Peyer's patch (tissue), 4 donors: ENCODE measurements around the gene GSKIP. TPM values are rescaled to one million over a fixed set of nuclear protein-coding genes. Genes with fewer than 3 reads are reported as not detected.

Experiments used
- DNase-seq, 3 donors: peaks; one replicate each; pipeline ENCODE4 v3.0.0-alpha.2; 2017 to 2019
- H3K27ac ChIP-seq, 4 donors: fragments of 200-600 bp; sonication (generic); one replicate each; pipeline ENCODE4 v1.5.1; 2016 to 2019
- H3K27me3 ChIP-seq, 2 donors: fragments of 200-600 bp; sonication (generic); one replicate each; pipeline ENCODE4 v1.5.1; 2019
- H3K36me3 ChIP-seq, 3 donors: fragments of 200-600 bp; sonication (generic); one replicate each; pipeline ENCODE4 v1.5.1; 2016 to 2019
- H3K4me1 ChIP-seq, 4 donors: fragments of 200-600 bp; sonication (generic); one replicate each; pipeline ENCODE4 v1.5.1; 2016 to 2019
- H3K4me3 ChIP-seq, 4 donors: fragments of 200-600 bp; sonication (generic); 1 replicate in 3 of 4; 2 replicates in 1 of 4; pipeline ENCODE4 v1.5.1; 2016 to 2019; ENCODE audit warnings: mild to moderate bottlenecking in 1 of 4
- H3K9me3 ChIP-seq, 4 donors: fragments of 200-600 bp; sonication (generic); one replicate each; pipeline ENCODE4 v1.5.1; 2016 to 2019; ENCODE audit warnings: mild to moderate bottlenecking in 1 of 4
- POLR2A ChIP-seq, 2 donors: fragments of 450-650 bp; IDR thresholded peaks; one replicate each; pipeline ENCODE4 v1.5.1; 2017; ENCODE audit warnings: antibody characterized with exemption in 2 of 2, mild to moderate bottlenecking in 2 of 2, moderate library complexity in 2 of 2
- total RNA-seq, 4 donors: library from RNA; depleted of rRNA; stranded (reverse); fragments of >200 nt; gene quantifications; one replicate each; pipeline ENCODE4 v1.1.0, GENCODE V29; 2016
- TF ChIP-seq, protein P1 (sequence below), 6 experiments: fragments of 450-650 bp in 4 of 6; fragments of 200-600 bp in 2 of 6; sonication (generic) in 1 of 6; IDR thresholded peaks; one replicate each; pipeline ENCODE4 v1.5.1; 2017 to 2019; ENCODE audit warnings: antibody characterized with exemption in 6 of 6, mild to moderate bottlenecking in 3 of 6, moderate library complexity in 1 of 6

The GSKIP gene
- total RNA-seq, 4 donors from 2014 or later = 56.8 to 140 (median 62.8) TPM

DNA sequence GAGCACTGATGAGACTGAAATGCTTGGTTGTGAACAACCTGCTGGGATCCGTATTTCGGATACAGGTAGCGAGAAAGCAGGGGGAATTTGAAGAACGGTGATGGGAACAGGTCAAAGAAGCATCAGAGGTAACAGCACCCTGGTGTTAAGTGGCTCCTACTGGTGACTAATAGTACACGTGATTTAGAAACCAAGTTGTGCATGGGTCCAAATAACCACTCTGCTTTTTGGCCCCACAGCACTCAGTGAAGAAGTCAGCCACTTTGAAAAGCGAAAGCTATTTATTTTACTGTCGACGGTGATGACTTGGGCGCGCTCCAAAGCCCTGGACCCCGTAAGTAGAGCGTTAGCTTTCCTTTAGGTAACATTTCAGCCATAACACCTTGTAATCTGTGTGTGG, 45.3 kb downstream of the GSKIP start:
- no peaks in the 10 kb centered on the region for H3K36me3 ChIP-seq
- H3K9me3 ChIP-seq = no peaks in the 10 kb centered on the region
- H3K27ac ChIP-seq = no peak overlapping the region
- no peak for TF ChIP-seq POLR2A (IDR thresholded peaks at IDR 0.05)
- TF ChIP-seq, protein P1, sequence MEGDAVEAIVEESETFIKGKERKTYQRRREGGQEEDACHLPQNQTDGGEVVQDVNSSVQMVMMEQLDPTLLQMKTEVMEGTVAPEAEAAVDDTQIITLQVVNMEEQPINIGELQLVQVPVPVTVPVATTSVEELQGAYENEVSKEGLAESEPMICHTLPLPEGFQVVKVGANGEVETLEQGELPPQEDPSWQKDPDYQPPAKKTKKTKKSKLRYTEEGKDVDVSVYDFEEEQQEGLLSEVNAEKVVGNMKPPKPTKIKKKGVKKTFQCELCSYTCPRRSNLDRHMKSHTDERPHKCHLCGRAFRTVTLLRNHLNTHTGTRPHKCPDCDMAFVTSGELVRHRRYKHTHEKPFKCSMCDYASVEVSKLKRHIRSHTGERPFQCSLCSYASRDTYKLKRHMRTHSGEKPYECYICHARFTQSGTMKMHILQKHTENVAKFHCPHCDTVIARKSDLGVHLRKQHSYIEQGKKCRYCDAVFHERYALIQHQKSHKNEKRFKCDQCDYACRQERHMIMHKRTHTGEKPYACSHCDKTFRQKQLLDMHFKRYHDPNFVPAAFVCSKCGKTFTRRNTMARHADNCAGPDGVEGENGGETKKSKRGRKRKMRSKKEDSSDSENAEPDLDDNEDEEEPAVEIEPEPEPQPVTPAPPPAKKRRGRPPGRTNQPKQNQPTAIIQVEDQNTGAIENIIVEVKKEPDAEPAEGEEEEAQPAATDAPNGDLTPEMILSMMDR (IDR thresholded peaks at IDR 0.05) = no peak
- H3K4me1 ChIP-seq = no peaks in the 10 kb centered on the region
- DNase-seq = no peak
- H3K4me3 ChIP-seq = no peak overlapping the region
- H3K27me3 ChIP-seq = no peaks in the 10 kb centered on the region

DNA sequence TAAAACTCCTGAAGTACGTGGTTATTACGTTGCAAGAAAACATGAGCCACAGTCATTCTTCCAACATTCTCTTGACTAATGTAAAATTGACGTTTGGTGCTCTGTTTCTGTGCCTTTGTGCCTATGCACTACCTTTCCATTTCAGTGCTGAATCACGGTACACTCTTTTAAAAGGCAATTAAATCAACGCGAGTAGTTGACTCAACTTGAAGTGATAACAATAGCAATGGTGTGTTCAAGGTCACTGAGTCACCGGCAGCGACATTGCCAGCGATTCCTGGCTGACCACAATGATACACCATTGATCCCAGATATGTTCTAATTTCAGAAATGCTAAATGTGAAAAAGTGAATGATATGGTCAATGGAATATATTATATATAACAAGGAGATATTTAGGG, 46.4 kb downstream of the GSKIP start:
- no peak for DNase-seq
- no peaks in the 10 kb centered on the region for H3K36me3 ChIP-seq

DNA sequence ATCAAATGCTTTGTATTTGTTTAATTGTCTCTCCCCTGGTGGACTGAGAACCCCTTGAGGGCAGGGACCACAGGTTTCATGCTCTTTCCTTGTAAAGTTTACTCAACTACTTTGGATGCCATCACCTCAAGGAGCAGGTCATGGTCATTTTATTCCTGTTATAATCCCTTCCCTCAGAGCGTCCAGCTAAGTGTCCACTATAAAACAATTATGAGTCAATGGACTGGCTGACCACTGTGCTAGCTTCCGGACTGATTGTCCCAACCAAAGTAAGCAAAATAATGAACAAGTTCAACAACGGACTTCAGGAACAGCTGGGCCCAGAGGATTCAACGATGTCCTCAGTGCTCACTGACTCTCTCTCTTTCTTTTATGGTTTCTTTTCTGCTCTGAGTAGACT, 46.8 kb downstream of the GSKIP start:
- no peak overlapping the region for H3K4me3 ChIP-seq
- no peaks in the 10 kb centered on the region for H3K4me1 ChIP-seq
- TF ChIP-seq, protein P1 (IDR thresholded peaks at IDR 0.05) = no peak
- TF ChIP-seq POLR2A (IDR thresholded peaks at IDR 0.05) = no peak
- no peaks in the 10 kb centered on the region for H3K27me3 ChIP-seq
- H3K36me3 ChIP-seq = no peaks in the 10 kb centered on the region
- no peak for DNase-seq
- no peak overlapping the region for H3K27ac ChIP-seq
- H3K9me3 ChIP-seq = no peaks in the 10 kb centered on the region

More for the DNA sequence above, 46.4 kb downstream of the GSKIP start:
- TF ChIP-seq POLR2A (IDR thresholded peaks at IDR 0.05) = no peak
- TF ChIP-seq, protein P1 (IDR thresholded peaks at IDR 0.05) = no peak
- H3K9me3 ChIP-seq = no peaks in the 10 kb centered on the region
- no peaks in the 10 kb centered on the region for H3K27me3 ChIP-seq
- H3K27ac ChIP-seq = no peak overlapping the region
- no peaks in the 10 kb centered on the region for H3K4me1 ChIP-seq
- no peak overlapping the region for H3K4me3 ChIP-seq

DNA sequence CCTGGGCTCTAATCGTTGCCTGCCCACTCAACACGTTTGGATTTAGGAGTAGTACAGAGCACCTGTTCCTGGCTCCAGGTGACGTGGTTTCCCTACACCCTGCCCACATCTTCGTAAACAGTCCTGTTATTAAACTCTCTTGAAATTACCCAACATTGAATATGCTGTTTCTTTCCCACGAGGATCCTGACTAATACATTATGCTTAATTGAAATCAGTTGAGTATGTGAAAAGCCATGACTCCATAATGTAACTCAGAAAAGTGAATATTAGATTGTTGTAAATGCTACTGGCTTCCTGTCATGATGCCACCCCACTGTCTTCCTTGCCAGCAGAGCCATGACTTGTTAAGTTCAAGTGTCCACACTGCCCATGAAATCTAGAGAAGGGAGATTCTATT, 50.2 kb downstream of the GSKIP start:
- Histone ChIP-seq H3K4me1 (no peaks in the 10 kb centered on the region), H3K4me3 (no peak overlapping the region), H3K27me3 (no peaks in the 10 kb centered on the region), H3K36me3 (no peaks in the 10 kb centered on the region), H3K27ac (no peak overlapping the region), H3K9me3 (no peaks in the 10 kb centered on the region)
- no peak for TF ChIP-seq POLR2A (IDR thresholded peaks at IDR 0.05)
- TF ChIP-seq, protein P1 (IDR thresholded peaks at IDR 0.05) = no peak
- DNase-seq = no peak

DNA sequence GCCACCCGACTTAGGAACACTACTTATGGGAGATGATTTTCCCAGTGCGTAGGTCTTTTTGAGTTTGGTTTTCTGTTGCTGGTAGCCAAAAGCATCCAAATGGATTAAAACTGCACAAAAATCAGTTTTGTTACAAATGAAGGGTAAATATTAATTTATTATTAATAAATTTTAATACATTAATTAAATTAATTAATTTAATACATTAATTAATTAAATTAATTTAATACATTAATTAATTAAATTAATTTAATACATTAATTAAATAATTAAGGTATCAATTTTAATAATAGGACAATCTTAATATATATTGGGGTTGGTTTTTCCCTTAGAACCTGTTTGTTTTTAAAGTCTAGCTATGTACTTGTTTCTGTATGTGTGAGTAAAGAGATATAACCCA, 52.2 kb downstream of the GSKIP start:
- no peak for DNase-seq
- H3K4me1 ChIP-seq = no peaks in the 10 kb centered on the region
- H3K27me3 ChIP-seq = no peaks in the 10 kb centered on the region
- TF ChIP-seq, protein P1 (IDR thresholded peaks at IDR 0.05) = no peak
- TF ChIP-seq POLR2A (IDR thresholded peaks at IDR 0.05) = no peak
- no peaks in the 10 kb centered on the region for H3K36me3 ChIP-seq
- H3K27ac ChIP-seq = no peak overlapping the region
- H3K9me3 ChIP-seq = no peaks in the 10 kb centered on the region
- H3K4me3 ChIP-seq = no peak overlapping the region

DNA sequence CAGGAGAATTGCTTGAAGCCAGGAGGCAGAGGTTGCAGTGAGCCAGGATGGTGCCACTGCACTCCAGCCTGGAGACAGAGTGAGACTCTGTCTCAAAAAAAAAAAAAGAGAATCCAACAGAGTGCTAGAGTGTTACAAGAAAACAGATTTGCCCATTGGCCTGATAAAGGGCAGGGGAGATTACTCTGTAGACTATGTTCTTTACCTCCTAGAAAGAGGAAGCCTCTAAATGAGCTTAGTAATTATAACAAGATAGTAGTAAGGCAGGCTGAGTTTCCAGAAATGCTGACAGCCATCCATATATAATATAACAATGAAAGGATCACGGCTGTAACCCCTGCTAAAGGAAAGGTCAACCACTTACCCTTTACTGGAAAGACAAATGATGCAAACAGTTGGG, 53.0 kb downstream of the GSKIP start:
- no peak overlapping the region for H3K4me3 ChIP-seq
- no peak for DNase-seq
- H3K27ac ChIP-seq = no peak overlapping the region
- H3K4me1 ChIP-seq = no peaks in the 10 kb centered on the region
- H3K27me3 ChIP-seq = no peaks in the 10 kb centered on the region
- H3K36me3 ChIP-seq = no peaks in the 10 kb centered on the region
- TF ChIP-seq, protein P1 (IDR thresholded peaks at IDR 0.05) = no peak
- no peak for TF ChIP-seq POLR2A (IDR thresholded peaks at IDR 0.05)
- no peaks in the 10 kb centered on the region for H3K9me3 ChIP-seq
